Lung (tissue), 12 donors: ENCODE measurements around the gene NLGN1. TPM values are rescaled to one million over a fixed set of nuclear protein-coding genes. Genes with fewer than 3 reads are reported as not detected.

Experiments
- ATAC-seq: fragments of 200-7000 bp; cut with Tn5 transposase; one replicate; pipeline ENCODE4 v1.9.1; 2020; ENCODE audit warnings: moderate number of reproducible peaks; ENCODE audit not compliant: insufficient read depth, low FRiP score
- DNase-seq, 3 donors: peaks; one replicate each; pipeline ENCODE4 v3.0.0-alpha.2; 2013 to 2017
- H3K27ac ChIP-seq, 2 donors: one replicate each; pipeline ENCODE4 v1.5.1; 2013; ENCODE audit warnings: mild to moderate bottlenecking in 2 of 2, moderate library complexity in 2 of 2, control low read depth in 1 of 2, inconsistent platforms in 1 of 2, low read depth in 1 of 2, low read length in 1 of 2
- H3K27me3 ChIP-seq, 3 donors: one replicate each; pipeline ENCODE4 v1.5.1; 2013; ENCODE audit warnings: low read length in 2 of 3; ENCODE audit not compliant: control insufficient read depth in 3 of 3, insufficient read depth in 3 of 3
- H3K36me3 ChIP-seq, 4 donors: one replicate each; pipeline ENCODE4 v1.5.1; 2013; ENCODE audit warnings: low read length in 4 of 4, mild to moderate bottlenecking in 1 of 4, moderate library complexity in 1 of 4; ENCODE audit not compliant: control insufficient read depth in 4 of 4, insufficient read depth in 4 of 4
- H3K4me1 ChIP-seq, 5 donors: one replicate each; pipeline ENCODE4 v1.5.1; 2013; ENCODE audit warnings: low read length in 5 of 5, mild to moderate bottlenecking in 2 of 5, moderate library complexity in 1 of 5; ENCODE audit not compliant: control insufficient read depth in 5 of 5, insufficient read depth in 5 of 5
- H3K4me3 ChIP-seq: one replicate; pipeline ENCODE4 v1.5.1; 2013; ENCODE audit warnings: mild to moderate bottlenecking, control low read depth, moderate library complexity
- H3K9ac ChIP-seq, 2 donors: one replicate each; pipeline ENCODE4 v1.5.1; 2013; ENCODE audit warnings: low read length in 2 of 2, control low read depth in 1 of 2; ENCODE audit not compliant: insufficient read depth in 1 of 2
- H3K9me3 ChIP-seq, 4 donors: one replicate each; pipeline ENCODE4 v1.5.1; 2013; ENCODE audit warnings: low read length in 3 of 4, mild to moderate bottlenecking in 1 of 4, moderate library complexity in 1 of 4; ENCODE audit not compliant: control insufficient read depth in 4 of 4, insufficient read depth in 3 of 4
- WGBS, 2 donors: extraction: QIAGEN DNeasy Blood & Tissue Kit; methylation state at CpG; one replicate each; pipeline ENCODE4 v1.1.7; 2013; 5-methylcytosine and 5-hydroxymethylcytosine counted together
- polyA plus RNA-seq, 2 donors: library from polyadenylated mRNA; stranded (reverse); fragments of 200-250 nt; gene quantifications; one replicate each; pipeline ENCODE4 v1.2.1, GENCODE V29; 2013
- total RNA-seq, 2 donors: library from RNA; depleted of rRNA in 1 of 2; stranded (reverse); fragments of >200 nt in 1 of 2; gene quantifications; one replicate each; pipeline ENCODE4 v1.2.1, GENCODE V29; 2014 to 2021
- TF ChIP-seq, protein P1 (sequence below): IDR thresholded peaks from 2 replicates; pipeline ENCODE4 v1.5.1; 2012; ENCODE audit warnings: mild to moderate bottlenecking; ENCODE audit errors: control extremely low read depth, extremely low read depth
- donor health status: control.
- donor health status: control.
- donor health status: Bipolar disorder and iron deficiency.
- donor health status: healthy.
- donor health status: DM: yes; HTN: yes; CAD: no.

Gene NLGN1
- total and polyA plus RNA-seq, 4 donors = 0.24 to 22.2 (median 1.9) TPM

DNA sequence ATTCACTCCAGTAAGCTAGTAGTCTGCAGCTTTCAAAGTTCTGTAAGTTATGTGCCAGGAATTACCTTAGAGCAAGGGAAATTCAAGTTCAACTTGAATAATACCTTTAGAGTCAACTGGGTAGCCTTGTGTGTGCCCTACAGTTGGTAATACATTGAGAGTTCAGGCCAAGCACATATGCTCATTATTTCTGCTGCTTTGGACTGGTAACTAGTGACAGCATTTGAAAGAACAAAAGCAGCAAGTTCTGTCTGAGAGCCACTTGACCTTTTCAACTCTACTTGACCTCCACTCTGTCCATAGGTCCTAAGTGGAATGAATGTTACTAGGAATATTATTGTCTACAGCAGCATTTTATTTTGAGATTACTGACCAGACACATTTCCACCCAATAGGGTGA, 723.5 kb downstream of the NLGN1 start:
- H3K9ac ChIP-seq = no peak overlapping the region
- H3K36me3 ChIP-seq = no peaks in the 10 kb centered on the region
- H3K27me3 ChIP-seq = no peaks in the 10 kb centered on the region
- no peaks in the 10 kb centered on the region for H3K9me3 ChIP-seq
- peaks cover 0 to 4% (median 0%) of the 10 kb centered on the region in 5 donors for H3K4me1 ChIP-seq
- no peak for ATAC-seq
- H3K4me3 ChIP-seq = no peak overlapping the region
- DNase-seq = no peak
- TF ChIP-seq, protein P1, sequence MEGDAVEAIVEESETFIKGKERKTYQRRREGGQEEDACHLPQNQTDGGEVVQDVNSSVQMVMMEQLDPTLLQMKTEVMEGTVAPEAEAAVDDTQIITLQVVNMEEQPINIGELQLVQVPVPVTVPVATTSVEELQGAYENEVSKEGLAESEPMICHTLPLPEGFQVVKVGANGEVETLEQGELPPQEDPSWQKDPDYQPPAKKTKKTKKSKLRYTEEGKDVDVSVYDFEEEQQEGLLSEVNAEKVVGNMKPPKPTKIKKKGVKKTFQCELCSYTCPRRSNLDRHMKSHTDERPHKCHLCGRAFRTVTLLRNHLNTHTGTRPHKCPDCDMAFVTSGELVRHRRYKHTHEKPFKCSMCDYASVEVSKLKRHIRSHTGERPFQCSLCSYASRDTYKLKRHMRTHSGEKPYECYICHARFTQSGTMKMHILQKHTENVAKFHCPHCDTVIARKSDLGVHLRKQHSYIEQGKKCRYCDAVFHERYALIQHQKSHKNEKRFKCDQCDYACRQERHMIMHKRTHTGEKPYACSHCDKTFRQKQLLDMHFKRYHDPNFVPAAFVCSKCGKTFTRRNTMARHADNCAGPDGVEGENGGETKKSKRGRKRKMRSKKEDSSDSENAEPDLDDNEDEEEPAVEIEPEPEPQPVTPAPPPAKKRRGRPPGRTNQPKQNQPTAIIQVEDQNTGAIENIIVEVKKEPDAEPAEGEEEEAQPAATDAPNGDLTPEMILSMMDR = no peak
- no peak overlapping the region for H3K27ac ChIP-seq

DNA sequence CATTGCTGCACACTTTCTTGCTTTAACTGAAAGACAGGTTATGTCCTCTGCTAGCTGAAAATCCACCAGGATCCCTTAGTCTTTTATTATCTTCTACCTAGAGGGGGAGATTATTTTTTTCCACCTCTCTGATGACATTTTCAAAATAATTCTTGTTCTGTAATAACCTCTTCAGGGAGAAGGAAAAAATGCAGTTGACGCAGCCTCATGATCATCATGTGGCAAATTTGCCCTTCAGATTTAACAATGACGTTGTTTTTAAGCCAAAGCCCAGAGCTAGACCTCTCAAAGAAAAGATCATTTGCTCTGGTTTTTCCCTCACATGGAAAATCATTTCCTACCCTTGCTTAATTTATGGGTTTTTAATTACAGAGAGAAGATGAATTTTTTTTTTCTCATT, 724.9 kb downstream of the NLGN1 start:
- Histone ChIP-seq H3K27me3 (no peaks in the 10 kb centered on the region), H3K9ac (no peak overlapping the region), H3K4me1 (peaks cover 0 to 4% (median 0%) of the 10 kb centered on the region in 5 donors), H3K27ac (no peak overlapping the region), H3K36me3 (no peaks in the 10 kb centered on the region), H3K4me3 (no peak overlapping the region), H3K9me3 (no peaks in the 10 kb centered on the region)
- TF ChIP-seq, protein P1 = no peak
- DNase-seq (no peak), ATAC-seq (no peak)
- WGBS, 2 donors = 89 to 95% methylated on average over 2 of the region's 2 CpGs

DNA sequence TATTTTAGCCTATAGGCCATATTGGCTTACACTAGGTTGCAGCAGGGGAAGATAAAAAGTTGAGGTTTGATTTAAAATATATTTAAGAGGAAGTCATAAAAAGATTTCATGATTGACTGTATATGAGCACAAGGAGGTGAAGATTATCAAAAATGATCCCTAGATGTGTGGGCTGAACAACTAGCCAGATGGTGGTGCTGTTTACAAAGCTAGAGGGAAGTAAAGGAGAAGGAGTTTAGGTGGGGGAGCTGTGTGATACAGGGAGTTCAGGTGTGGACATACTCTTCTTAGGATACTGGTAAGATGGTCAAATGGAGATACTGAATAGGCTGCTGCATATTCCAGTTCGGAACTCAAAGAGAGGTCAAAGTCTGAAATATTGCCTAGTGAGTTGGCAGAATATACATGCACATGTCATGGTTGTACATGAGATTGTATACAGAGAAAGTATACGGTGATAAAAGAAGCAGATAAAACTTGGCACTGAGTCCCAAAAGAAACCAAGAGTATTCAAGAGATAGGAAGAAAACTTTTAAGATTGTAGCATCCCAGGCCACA, 727.8 kb downstream of the NLGN1 start:
- TF ChIP-seq, protein P1 = no peak
- 62 to 84% methylated on average over 2 of the region's 2 CpGs for WGBS, 2 donors
- DNase-seq = peak in 2 of 3 donors; percentile 32 to 49
- Histone ChIP-seq H3K9ac (no peak overlapping the region), H3K4me1 (peaks cover 0 to 4% (median 0%) of the 10 kb centered on the region in 5 donors), H3K36me3 (no peaks in the 10 kb centered on the region), H3K9me3 (no peaks in the 10 kb centered on the region), H3K4me3 (no peak overlapping the region), H3K27me3 (no peaks in the 10 kb centered on the region), H3K27ac (no peak overlapping the region)
- ATAC-seq = no peak
